HFF-Myc (cell line): ENCODE results near the gene NUP98.

Source experiments
- DNase-seq: peaks from one replicate; pipeline ENCODE4 v3.0.0-alpha.2; 2011; ENCODE audit warnings: low read depth; ENCODE audit errors: extremely low read depth
- H3K4me3 ChIP-seq: replicated peaks from 2 replicates; pipeline ENCODE4 v1.5.1; 2011; ENCODE audit warnings: low read depth, mild to moderate bottlenecking, control low read depth, low read length
- CTCF ChIP-seq: IDR thresholded peaks from 2 replicates; pipeline ENCODE4 v1.5.1; 2012; ENCODE audit warnings: mild to moderate bottlenecking, low read depth, low read length, control low read depth; ENCODE audit errors: missing control alignments

NUP98 gene

GRCh38 chr11:3720997-3721396, 76.4 kb downstream of the NUP98 start:
- DNase-seq = no peak
- no peak for TF ChIP-seq CTCF
- no peak overlapping the region for H3K4me3 ChIP-seq

- DNase-seq = no peak
- TF ChIP-seq CTCF = no peak
- no peak overlapping the region for H3K4me3 ChIP-seq
Observed at GRCh38 chr11:3712274-3712673, 85.1 kb downstream of the NUP98 start.

GRCh38 chr11:3710485-3711259, 86.7 kb downstream of the NUP98 start:
- no peak overlapping the region for H3K4me3 ChIP-seq
- no peak for TF ChIP-seq CTCF
- DNase-seq = no peak

- no peak for DNase-seq
- TF ChIP-seq CTCF = no peak
- H3K4me3 ChIP-seq = no peak overlapping the region
Observed at GRCh38 chr11:3709977-3710376, 87.4 kb downstream of the NUP98 start.

GRCh38 chr11:3707176-3707575, 90.2 kb downstream of the NUP98 start:
- no peak for DNase-seq
- H3K4me3 ChIP-seq = no peak overlapping the region
- TF ChIP-seq CTCF = no peak

- DNase-seq = no peak
- no peak overlapping the region for H3K4me3 ChIP-seq
- TF ChIP-seq CTCF = no peak
Observed at GRCh38 chr11:3703383-3703782, 94.0 kb downstream of the NUP98 start.

- H3K4me3 ChIP-seq = no peak overlapping the region
- no peak for TF ChIP-seq CTCF
- no peak for DNase-seq
Observed at GRCh38 chr11:3700910-3701309, 96.4 kb downstream of the NUP98 start.
